Measurements from ENCODE around the gene HNRNPF. TPM values are rescaled to one million over a fixed set of nuclear protein-coding genes. Genes with fewer than 3 reads are reported as not detected.

HNRNPF gene
- total RNA-seq, 1 donor from 2014 or later, result 175 TPM

DNA sequence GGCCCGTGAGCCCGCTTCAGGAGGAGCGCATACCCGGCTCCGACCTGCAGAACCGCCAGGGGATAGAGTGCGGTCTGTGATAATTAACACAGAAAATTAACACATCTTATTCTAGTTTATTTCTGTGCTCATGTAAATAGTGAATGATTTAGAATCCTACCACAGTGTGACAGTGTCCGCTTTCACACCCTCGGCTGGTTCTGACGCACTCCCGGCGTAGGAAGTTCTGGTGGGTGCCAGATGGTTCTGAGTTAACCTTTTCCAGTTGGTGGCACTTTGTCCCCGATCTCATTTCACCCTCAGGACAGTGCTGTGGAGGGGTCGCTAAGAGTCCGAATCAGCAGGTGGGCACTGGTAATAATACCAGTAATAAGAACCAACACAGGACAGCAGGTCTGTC is 65.9 kb downstream of the HNRNPF start:
- no peaks in the 10 kb centered on the region for H3K36me3 ChIP-seq
- no peak overlapping the region for H3K27ac ChIP-seq
- DNase-seq (ENCODE audit: low spot score), result no peak
- Mint-ChIP-seq H3K9me3 (no peaks in the 10 kb centered on the region), H3K4me3 (no peak overlapping the region), H3K27ac (no peak overlapping the region), H3K27me3 (ENCODE audit: insufficient read depth, low read depth) (peaks cover 7% of the 10 kb centered on the region), H3K4me1 (peaks cover 3% of the 10 kb centered on the region), H3K36me3 (no peaks in the 10 kb centered on the region)
- peaks cover under 1% of the 10 kb centered on the region for H3K4me1 ChIP-seq
- H3F3A ChIP-seq (ENCODE audit: low read depth), result no peaks in the 10 kb centered on the region
- H2AFZ ChIP-seq (replicated peaks), result no peak overlapping the region
- H4K20me1 ChIP-seq (ENCODE audit: low read depth), result no peaks in the 10 kb centered on the region
- no peaks in the 10 kb centered on the region for H3K9me3 ChIP-seq (ENCODE audit: low read depth)
- no peak overlapping the region for H3K9ac ChIP-seq
- TF ChIP-seq EZH2 (IDR thresholded peaks at IDR 0.05) (no peak), EZH2phosphoT487 (IDR thresholded peaks at IDR 0.05) (no peak)
- TF ChIP-seq, protein P1, sequence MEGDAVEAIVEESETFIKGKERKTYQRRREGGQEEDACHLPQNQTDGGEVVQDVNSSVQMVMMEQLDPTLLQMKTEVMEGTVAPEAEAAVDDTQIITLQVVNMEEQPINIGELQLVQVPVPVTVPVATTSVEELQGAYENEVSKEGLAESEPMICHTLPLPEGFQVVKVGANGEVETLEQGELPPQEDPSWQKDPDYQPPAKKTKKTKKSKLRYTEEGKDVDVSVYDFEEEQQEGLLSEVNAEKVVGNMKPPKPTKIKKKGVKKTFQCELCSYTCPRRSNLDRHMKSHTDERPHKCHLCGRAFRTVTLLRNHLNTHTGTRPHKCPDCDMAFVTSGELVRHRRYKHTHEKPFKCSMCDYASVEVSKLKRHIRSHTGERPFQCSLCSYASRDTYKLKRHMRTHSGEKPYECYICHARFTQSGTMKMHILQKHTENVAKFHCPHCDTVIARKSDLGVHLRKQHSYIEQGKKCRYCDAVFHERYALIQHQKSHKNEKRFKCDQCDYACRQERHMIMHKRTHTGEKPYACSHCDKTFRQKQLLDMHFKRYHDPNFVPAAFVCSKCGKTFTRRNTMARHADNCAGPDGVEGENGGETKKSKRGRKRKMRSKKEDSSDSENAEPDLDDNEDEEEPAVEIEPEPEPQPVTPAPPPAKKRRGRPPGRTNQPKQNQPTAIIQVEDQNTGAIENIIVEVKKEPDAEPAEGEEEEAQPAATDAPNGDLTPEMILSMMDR (IDR thresholded peaks at IDR 0.05), result no peak
- no peaks in the 10 kb centered on the region for H3K79me2 ChIP-seq (ENCODE audit: low read depth)
- no peak overlapping the region for H3K4me3 ChIP-seq
- H3K4me2 ChIP-seq, result no peak overlapping the region
- H3K27me3 ChIP-seq, result peaks cover 1% of the 10 kb centered on the region

DNA sequence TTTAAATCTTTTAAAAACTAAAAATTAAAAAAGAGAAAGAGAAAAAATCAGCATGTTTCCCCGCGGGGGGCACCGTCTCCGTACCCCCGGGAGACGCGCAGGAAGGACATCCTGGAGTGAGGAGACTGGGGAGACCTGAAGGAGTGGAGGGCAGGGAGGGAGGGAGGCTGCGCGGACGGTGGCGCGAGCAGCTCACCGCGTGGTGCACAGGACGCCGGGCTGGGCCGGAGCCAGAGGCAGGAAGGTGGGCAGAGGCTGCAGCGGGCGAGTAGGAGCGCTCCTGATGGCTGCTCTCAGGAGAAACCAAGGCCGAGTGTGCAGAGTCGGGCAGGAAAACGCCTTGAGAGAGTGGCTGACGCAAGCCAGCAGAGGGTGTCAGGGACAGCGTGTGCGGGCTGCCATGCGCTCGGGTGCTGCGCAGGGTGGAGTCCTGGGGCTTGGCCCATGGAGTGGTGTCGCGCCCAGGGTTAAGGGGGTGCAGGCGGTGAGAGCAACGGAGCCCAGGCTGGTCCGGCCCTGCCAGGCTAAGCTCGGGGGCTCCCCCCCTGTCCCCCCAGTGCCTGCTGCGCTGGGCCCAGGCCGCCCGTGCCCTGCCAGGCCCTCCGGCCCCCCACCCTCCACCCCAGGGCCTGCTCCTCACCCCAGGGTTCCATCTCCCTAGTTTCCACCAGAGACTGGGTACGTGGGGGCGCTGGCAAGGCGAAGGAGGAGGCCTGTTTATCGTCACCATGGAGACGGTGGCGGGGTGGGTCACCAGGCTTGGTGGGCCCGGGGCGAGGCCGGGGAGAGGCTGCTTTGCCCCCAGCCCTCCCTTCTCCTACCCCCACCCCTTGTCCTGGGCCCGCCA is 66.5 kb downstream of the HNRNPF start:
- H3K9me3 Mint-ChIP-seq, result no peaks in the 10 kb centered on the region
- H3K36me3 Mint-ChIP-seq, result no peaks in the 10 kb centered on the region
- H3K27ac Mint-ChIP-seq, result no peak overlapping the region
- peaks cover 3% of the 10 kb centered on the region for H3K27me3 ChIP-seq
- no peaks in the 10 kb centered on the region for H3K36me3 ChIP-seq
- no peaks in the 10 kb centered on the region for H3K79me2 ChIP-seq (ENCODE audit: low read depth)
- no peaks in the 10 kb centered on the region for H4K20me1 ChIP-seq (ENCODE audit: low read depth)
- no peaks in the 10 kb centered on the region for H3F3A ChIP-seq (ENCODE audit: low read depth)
- no peak overlapping the region for H3K4me2 ChIP-seq
- H3K4me1 ChIP-seq, result peaks cover 3% of the 10 kb centered on the region
- H3K4me3 ChIP-seq, result no peak overlapping the region
- peaks cover 6% of the 10 kb centered on the region for H3K4me1 Mint-ChIP-seq
- TF ChIP-seq EZH2 (IDR thresholded peaks at IDR 0.05), result no peak
- TF ChIP-seq, protein P1 (IDR thresholded peaks at IDR 0.05), result no peak
- no peak for TF ChIP-seq EZH2phosphoT487 (IDR thresholded peaks at IDR 0.05)
- no peak for DNase-seq (ENCODE audit: low spot score)
- peaks cover 9% of the 10 kb centered on the region for H3K27me3 Mint-ChIP-seq (ENCODE audit: insufficient read depth, low read depth)
- no peaks in the 10 kb centered on the region for H3K9me3 ChIP-seq (ENCODE audit: low read depth)
- no peak overlapping the region for H3K27ac ChIP-seq
- H3K9ac ChIP-seq, result no peak overlapping the region
- H2AFZ ChIP-seq (replicated peaks), result no peak overlapping the region
- H3K4me3 Mint-ChIP-seq, result no peak overlapping the region

DNA sequence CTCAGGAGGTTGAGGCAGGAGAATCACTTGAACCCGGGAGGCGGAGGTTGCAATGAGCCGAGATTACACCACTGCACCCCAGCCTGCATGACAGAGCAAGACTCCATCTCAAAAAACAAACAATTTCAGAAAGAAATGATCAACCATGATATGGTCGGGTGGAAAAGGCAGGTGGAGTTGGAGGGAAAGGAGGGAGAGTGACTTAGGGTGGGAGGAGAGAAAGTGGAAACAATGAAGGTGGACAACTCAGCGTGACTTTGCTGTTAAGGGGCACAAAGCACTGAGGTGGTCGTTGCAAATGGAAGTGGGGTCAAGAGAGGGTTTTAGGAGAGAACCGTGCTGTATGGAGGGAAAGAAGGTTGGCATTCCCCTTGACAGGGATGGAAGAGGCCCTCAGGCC is 67.5 kb downstream of the HNRNPF start:
- no peak overlapping the region for H3K27ac Mint-ChIP-seq
- H3K9me3 ChIP-seq (ENCODE audit: low read depth), result no peaks in the 10 kb centered on the region
- no peak overlapping the region for H3K9ac ChIP-seq
- no peak for DNase-seq (ENCODE audit: low spot score)
- H3F3A ChIP-seq (ENCODE audit: low read depth), result peaks cover 6% of the 10 kb centered on the region
- no peak overlapping the region for H3K4me3 Mint-ChIP-seq
- TF ChIP-seq EZH2 (IDR thresholded peaks at IDR 0.05) (no peak), EZH2phosphoT487 (IDR thresholded peaks at IDR 0.05) (no peak)
- TF ChIP-seq, protein P1 (IDR thresholded peaks at IDR 0.05), result no peak
- H3K36me3 ChIP-seq, result no peaks in the 10 kb centered on the region
- peaks cover 8% of the 10 kb centered on the region for H3K4me1 ChIP-seq
- peaks cover 9% of the 10 kb centered on the region for H3K27me3 Mint-ChIP-seq (ENCODE audit: insufficient read depth, low read depth)
- H3K4me2 ChIP-seq, result no peak overlapping the region
- H3K36me3 Mint-ChIP-seq, result no peaks in the 10 kb centered on the region
- H3K4me1 Mint-ChIP-seq, result peaks cover 9% of the 10 kb centered on the region
- no peaks in the 10 kb centered on the region for H3K9me3 Mint-ChIP-seq
- H3K4me3 ChIP-seq, result no peak overlapping the region
- peaks cover 7% of the 10 kb centered on the region for H3K27me3 ChIP-seq
- no peaks in the 10 kb centered on the region for H4K20me1 ChIP-seq (ENCODE audit: low read depth)
- no peak overlapping the region for H2AFZ ChIP-seq (replicated peaks)
- no peaks in the 10 kb centered on the region for H3K79me2 ChIP-seq (ENCODE audit: low read depth)
- no peak overlapping the region for H3K27ac ChIP-seq

Data from neural progenitor cell (in vitro differentiated cells).